ENCODE measurements around the gene TBC1D32.
"Not testable (repeated sequence)": the region's sequence is repeated elsewhere in the genome, so short reads cannot be mapped to it uniquely, and the experiment has no call there.

The TBC1D32 gene

DNA sequence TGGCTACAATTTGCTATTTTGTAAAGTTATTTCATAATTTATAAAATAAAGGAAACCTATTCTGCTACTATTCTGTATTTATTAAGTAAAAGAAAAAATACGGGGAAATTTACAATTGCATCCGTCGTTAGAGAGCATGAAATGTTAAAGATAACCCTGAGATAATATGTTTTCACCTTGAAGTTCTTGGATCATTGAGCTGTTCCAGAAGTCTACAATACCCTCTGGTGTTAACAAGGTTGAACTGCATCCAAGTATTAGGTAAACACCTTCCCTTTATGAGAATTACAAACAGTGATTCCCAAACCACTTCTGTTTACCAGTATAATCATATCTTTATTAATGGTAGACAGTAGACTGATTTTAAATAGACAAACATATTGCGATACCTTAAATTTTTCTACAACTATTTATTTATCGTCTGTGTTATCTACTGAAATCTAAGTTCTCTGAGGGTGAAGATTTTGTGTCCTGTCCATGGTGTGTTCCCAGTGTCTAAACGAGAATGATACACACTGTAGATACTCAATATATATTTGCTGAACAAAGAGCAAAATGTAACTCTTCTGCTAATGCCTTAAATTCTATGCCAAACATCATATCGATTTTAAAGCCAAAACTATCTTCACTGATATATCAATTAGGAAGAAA, 28.2 kb downstream of the TBC1D32 start:
- no peak overlapping the region for H3K27ac ChIP-seq
- H3K36me3 ChIP-seq, result no peaks in the 10 kb centered on the region
- H3K27me3 ChIP-seq, result no peaks in the 10 kb centered on the region
- no peaks in the 10 kb centered on the region for H3K9me3 ChIP-seq
- H3K4me1 ChIP-seq (ENCODE audit: control insufficient read depth in 1 of 2, insufficient read depth in 1 of 2, low read depth in 1 of 2, low read length in 1 of 2), result no peaks in the 10 kb centered on the region
- H3K4me3 ChIP-seq (ENCODE audit: low read depth in 1 of 2, low read length in 1 of 2), result no peak overlapping the region
- TF ChIP-seq, protein P1, sequence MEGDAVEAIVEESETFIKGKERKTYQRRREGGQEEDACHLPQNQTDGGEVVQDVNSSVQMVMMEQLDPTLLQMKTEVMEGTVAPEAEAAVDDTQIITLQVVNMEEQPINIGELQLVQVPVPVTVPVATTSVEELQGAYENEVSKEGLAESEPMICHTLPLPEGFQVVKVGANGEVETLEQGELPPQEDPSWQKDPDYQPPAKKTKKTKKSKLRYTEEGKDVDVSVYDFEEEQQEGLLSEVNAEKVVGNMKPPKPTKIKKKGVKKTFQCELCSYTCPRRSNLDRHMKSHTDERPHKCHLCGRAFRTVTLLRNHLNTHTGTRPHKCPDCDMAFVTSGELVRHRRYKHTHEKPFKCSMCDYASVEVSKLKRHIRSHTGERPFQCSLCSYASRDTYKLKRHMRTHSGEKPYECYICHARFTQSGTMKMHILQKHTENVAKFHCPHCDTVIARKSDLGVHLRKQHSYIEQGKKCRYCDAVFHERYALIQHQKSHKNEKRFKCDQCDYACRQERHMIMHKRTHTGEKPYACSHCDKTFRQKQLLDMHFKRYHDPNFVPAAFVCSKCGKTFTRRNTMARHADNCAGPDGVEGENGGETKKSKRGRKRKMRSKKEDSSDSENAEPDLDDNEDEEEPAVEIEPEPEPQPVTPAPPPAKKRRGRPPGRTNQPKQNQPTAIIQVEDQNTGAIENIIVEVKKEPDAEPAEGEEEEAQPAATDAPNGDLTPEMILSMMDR (IDR thresholded peaks at IDR 0.05), result no peak

DNA sequence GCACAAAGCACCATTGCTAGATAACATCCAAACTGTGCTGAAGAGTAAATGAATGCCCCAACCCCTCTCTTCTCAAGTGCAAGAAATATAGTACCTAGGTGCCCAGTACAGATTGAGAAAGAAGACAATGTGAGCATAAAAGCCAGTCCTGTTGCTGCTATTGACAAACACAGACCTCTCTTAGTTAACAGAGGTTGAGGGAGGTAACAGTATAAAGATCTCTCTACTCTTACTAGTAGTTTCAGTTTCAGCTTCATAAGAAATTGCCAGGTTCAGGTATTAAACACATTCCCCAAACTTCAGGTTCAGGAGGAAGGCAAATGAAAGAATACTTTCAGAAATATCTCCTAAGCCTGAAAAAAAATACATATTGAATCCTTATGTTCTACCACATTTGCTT, 31.4 kb downstream of the TBC1D32 start:
- Histone ChIP-seq H3K27me3 (no peaks in the 10 kb centered on the region), H3K4me3 (ENCODE audit: low read depth in 1 of 2, low read length in 1 of 2) (no peak overlapping the region), H3K4me1 (ENCODE audit: control insufficient read depth in 1 of 2, insufficient read depth in 1 of 2, low read depth in 1 of 2, low read length in 1 of 2) (peaks cover under 1 to 2% of the 10 kb centered on the region in 2 experiments), H3K27ac (no peak overlapping the region), H3K36me3 (no peaks in the 10 kb centered on the region), H3K9me3 (no peaks in the 10 kb centered on the region)
- TF ChIP-seq, protein P1 (IDR thresholded peaks at IDR 0.05), result no peak

DNA sequence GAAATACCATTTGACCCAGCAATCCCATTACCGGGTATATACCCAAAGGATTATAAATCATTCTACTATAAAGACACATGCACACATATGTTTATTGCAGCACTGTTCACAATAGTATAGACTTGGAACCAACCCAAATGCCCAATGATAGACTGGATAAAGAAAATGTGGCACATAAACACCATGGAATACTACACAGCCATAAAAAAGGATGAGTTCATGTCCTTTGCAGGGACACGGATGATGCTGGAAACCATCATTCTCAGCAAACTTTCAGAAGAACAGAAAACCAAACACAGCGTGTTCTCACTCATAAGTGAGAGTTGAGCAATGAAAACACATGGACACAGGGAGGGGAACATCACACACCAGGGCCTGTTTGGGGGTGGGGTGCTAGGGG, 33.1 kb downstream of the TBC1D32 start:
- not testable (repeated sequence) for H3K36me3 ChIP-seq; H3K4me3 ChIP-seq (ENCODE audit: low read depth in 1 of 2, low read length in 1 of 2); H3K4me1 ChIP-seq (ENCODE audit: control insufficient read depth in 1 of 2, insufficient read depth in 1 of 2, low read depth in 1 of 2, low read length in 1 of 2); H3K9me3 ChIP-seq; H3K27me3 ChIP-seq; H3K27ac ChIP-seq

DNA sequence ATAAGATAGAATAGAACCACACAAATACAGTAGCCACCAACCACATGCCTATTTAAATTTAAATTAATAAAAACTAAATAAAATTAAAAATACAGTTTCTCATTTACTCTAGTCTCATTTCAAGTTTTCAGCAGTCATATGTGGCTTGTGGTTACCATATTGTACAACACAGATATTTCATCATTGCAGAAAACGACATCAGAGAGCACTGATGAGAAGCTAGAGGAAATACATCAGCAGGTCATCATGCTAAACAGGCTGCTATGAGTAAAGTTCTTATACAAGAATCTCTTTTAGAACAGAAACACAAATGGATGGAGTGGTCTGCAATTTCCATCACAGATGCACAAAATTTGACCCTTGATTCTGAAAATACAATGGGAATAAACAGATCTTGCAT, 36.6 kb downstream of the TBC1D32 start:
- Histone ChIP-seq H3K27ac (no peak overlapping the region), H3K4me1 (ENCODE audit: control insufficient read depth in 1 of 2, insufficient read depth in 1 of 2, low read depth in 1 of 2, low read length in 1 of 2) (peaks cover 3 to 8% of the 10 kb centered on the region in 2 experiments), H3K4me3 (ENCODE audit: low read depth in 1 of 2, low read length in 1 of 2) (no peak overlapping the region), H3K9me3 (no peaks in the 10 kb centered on the region), H3K36me3 (no peaks in the 10 kb centered on the region), H3K27me3 (no peaks in the 10 kb centered on the region)
- TF ChIP-seq, protein P1 (IDR thresholded peaks at IDR 0.05), result no peak

DNA sequence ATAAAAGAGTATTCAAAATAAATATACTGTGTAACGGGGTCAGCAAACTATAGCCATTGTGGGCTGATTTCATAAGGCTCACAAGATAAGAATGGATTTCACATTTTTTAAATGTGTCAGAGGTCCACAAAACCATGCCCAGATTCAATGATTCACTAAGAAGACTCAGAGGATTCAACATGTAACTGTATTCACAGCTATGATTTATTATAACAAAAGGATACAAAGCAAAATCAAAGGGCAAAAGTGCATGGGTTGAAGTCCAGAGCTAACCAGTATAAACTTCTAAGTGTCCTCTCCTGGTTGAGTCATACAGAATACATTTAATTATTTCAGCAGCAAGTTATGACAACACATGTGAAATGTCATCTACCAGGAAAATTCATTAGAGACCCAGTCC, 49.2 kb downstream of the TBC1D32 start:
- H3K27me3 ChIP-seq, result no peaks in the 10 kb centered on the region
- no peak overlapping the region for H3K27ac ChIP-seq

DNA sequence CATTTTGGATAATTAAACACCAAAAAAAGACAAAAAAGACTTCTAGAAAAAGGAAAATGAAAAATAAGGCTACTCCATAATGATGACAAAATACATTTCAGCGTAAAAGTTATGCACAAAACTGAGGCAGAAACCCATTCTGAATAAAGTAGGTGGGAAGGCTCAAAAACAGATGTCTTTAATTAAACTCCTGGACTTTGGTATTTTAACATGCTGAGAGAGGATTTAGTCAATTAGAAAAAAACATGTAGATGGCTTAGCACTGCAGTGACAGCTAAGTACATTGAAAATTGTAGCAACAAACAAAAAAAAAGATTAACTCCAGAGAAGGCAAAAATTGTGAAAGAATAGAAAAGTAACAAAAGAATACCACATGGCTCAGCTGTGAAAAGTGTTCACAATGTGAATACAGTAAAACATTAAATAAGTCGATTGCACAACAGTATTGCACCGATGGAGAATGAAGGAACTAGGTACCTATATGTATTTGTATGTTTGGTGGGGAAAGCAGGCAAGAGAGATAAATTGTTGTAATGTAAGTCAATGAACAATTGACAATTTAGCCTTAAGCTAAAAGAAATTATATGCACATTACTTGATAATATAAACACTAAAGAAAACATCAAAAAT, 59.5 kb downstream of the TBC1D32 start:
- no peak overlapping the region for H3K4me3 ChIP-seq (ENCODE audit: low read depth in 1 of 2, low read length in 1 of 2)
- TF ChIP-seq, protein P1 (IDR thresholded peaks at IDR 0.05), result no peak
- H3K36me3 ChIP-seq, result no peaks in the 10 kb centered on the region
- no peaks in the 10 kb centered on the region for H3K4me1 ChIP-seq (ENCODE audit: control insufficient read depth in 1 of 2, insufficient read depth in 1 of 2, low read depth in 1 of 2, low read length in 1 of 2)
- H3K27ac ChIP-seq, result no peak overlapping the region
- H3K27me3 ChIP-seq, result no peaks in the 10 kb centered on the region
- no peaks in the 10 kb centered on the region for H3K9me3 ChIP-seq

More for the DNA sequence above, 49.2 kb downstream of the TBC1D32 start:
- Histone ChIP-seq H3K36me3 (no peaks in the 10 kb centered on the region), H3K9me3 (no peaks in the 10 kb centered on the region), H3K4me1 (ENCODE audit: control insufficient read depth in 1 of 2, insufficient read depth in 1 of 2, low read depth in 1 of 2, low read length in 1 of 2) (no peaks in the 10 kb centered on the region), H3K4me3 (ENCODE audit: low read depth in 1 of 2, low read length in 1 of 2) (no peak overlapping the region)
- TF ChIP-seq, protein P1 (IDR thresholded peaks at IDR 0.05), result no peak
